ENCODE measurements around the gene TSC22D2. TPM values are rescaled to one million over a fixed set of nuclear protein-coding genes. Genes with fewer than 3 reads are reported as not detected.

TSC22D2 gene
- total RNA-seq, 1 donor from 2014 or later, result 116 TPM

GRCh38 chr3:150447084-150447483 lies 39.0 kb downstream of the TSC22D2 start:
- FAIRE-seq, result no peak
- Histone ChIP-seq H3K27me3 (ENCODE audit: insufficient read depth, low read length) (no peaks in the 10 kb centered on the region), H3K9me3 (ENCODE audit: insufficient read depth, low read depth, low read length) (no peaks in the 10 kb centered on the region), H3K4me2 (ENCODE audit: low read length) (peak overlapping the region; percentile 74), H4K20me1 (ENCODE audit: insufficient read depth, low read length) (peaks cover 40% of the 10 kb centered on the region), H3K27ac (ENCODE audit: low read depth, low read length) (peak overlapping the region; percentile 65), H3K9ac (ENCODE audit: low read length) (peak overlapping the region; percentile 38), H3K79me2 (ENCODE audit: insufficient read depth, low read length) (peaks cover 88% of the 10 kb centered on the region), H3K4me1 (ENCODE audit: insufficient read depth, low read length) (peaks cover 54% of the 10 kb centered on the region), H2AFZ (ENCODE audit: low read depth, low read length) (no peak overlapping the region), H3K36me3 (ENCODE audit: insufficient read depth, low read length) (peaks cover 4% of the 10 kb centered on the region), H3K4me3 (ENCODE audit: insufficient read depth, low read depth, low read length) (no peak overlapping the region)
- Mint-ChIP-seq H3K27ac (ENCODE audit: unreplicated experiment) (peak overlapping the region; percentile 70), H3K27me3 (ENCODE audit: low read depth, unreplicated experiment) (no peaks in the 10 kb centered on the region), H3K4me1 (ENCODE audit: low read depth, unreplicated experiment) (peaks cover 53% of the 10 kb centered on the region), H3K36me3 (ENCODE audit: low read depth, unreplicated experiment) (peaks cover 9% of the 10 kb centered on the region), H3K4me3 (ENCODE audit: unreplicated experiment) (peak overlapping the region; percentile 66), H3K9me3 (ENCODE audit: unreplicated experiment) (no peaks in the 10 kb centered on the region)
- DNase-seq (ENCODE audit: low read depth), result peak; percentile 30
- no peak for TF ChIP-seq CTCF (IDR thresholded peaks at IDR 0.05; ENCODE audit: insufficient read depth, low read depth, low read length)
- TF ChIP-seq EZH2 (IDR thresholded peaks at IDR 0.05; ENCODE audit: insufficient read depth, low read length), result no peak

- Histone ChIP-seq H3K27ac (ENCODE audit: low read depth, low read length) (peak overlapping the region; percentile 65), H3K27me3 (ENCODE audit: insufficient read depth, low read length) (no peaks in the 10 kb centered on the region), H3K4me3 (ENCODE audit: insufficient read depth, low read depth, low read length) (peak overlapping the region; percentile 3), H3K4me2 (ENCODE audit: low read length) (peak overlapping the region; percentile 74), H3K36me3 (ENCODE audit: insufficient read depth, low read length) (peaks cover 3% of the 10 kb centered on the region), H4K20me1 (ENCODE audit: insufficient read depth, low read length) (peaks cover 35% of the 10 kb centered on the region), H3K79me2 (ENCODE audit: insufficient read depth, low read length) (peaks cover 88% of the 10 kb centered on the region), H3K9me3 (ENCODE audit: insufficient read depth, low read depth, low read length) (no peaks in the 10 kb centered on the region), H3K9ac (ENCODE audit: low read length) (peak overlapping the region; percentile 38), H3K4me1 (ENCODE audit: insufficient read depth, low read length) (peaks cover 54% of the 10 kb centered on the region), H2AFZ (ENCODE audit: low read depth, low read length) (no peak overlapping the region)
- TF ChIP-seq EZH2 (IDR thresholded peaks at IDR 0.05; ENCODE audit: insufficient read depth, low read length), result no peak
- TF ChIP-seq CTCF (IDR thresholded peaks at IDR 0.05; ENCODE audit: insufficient read depth, low read depth, low read length), result no peak
- peak; percentile 66 for DNase-seq (ENCODE audit: low read depth)
- Mint-ChIP-seq H3K4me1 (ENCODE audit: low read depth, unreplicated experiment) (peaks cover 49% of the 10 kb centered on the region), H3K27me3 (ENCODE audit: low read depth, unreplicated experiment) (no peaks in the 10 kb centered on the region), H3K27ac (ENCODE audit: unreplicated experiment) (peak overlapping the region; percentile 70), H3K9me3 (ENCODE audit: unreplicated experiment) (no peaks in the 10 kb centered on the region), H3K4me3 (ENCODE audit: unreplicated experiment) (peak overlapping the region; percentile 66), H3K36me3 (ENCODE audit: low read depth, unreplicated experiment) (peaks cover 4% of the 10 kb centered on the region)
- peak; percentile 17 for FAIRE-seq
These were observed 39.8 kb downstream of the TSC22D2 start for GRCh38 chr3:150447631-150448465.
